NOMO-1 treated with DMSO at 0.1 percent for 48 hours (cell line): ENCODE measurements around the gene DVL1.
"Not testable (repeated sequence)": the region's sequence is repeated elsewhere in the genome, so short reads cannot be mapped to it uniquely, and the experiment has no call there.

ENCODE experiments used
- DNase-seq: peaks from one replicate; lab custom pipeline; 2025; ENCODE audit not compliant: unreplicated experiment; lab: John Stamatoyannopoulos, UW

The DVL1 gene

GRCh38 chr1:1373815-1374588, 24.8 kb upstream of the DVL1 start:
- DNase-seq, result no peak

- no peak for DNase-seq
Observed at GRCh38 chr1:1373051-1373814, 24.0 kb upstream of the DVL1 start.

GRCh38 chr1:1371746-1372711, 22.8 kb upstream of the DVL1 start:
- DNase-seq, result peak; percentile 55

- DNase-seq, result peak; percentile 88
Observed at GRCh38 chr1:1371364-1371745, 22.1 kb upstream of the DVL1 start.

- no peak for DNase-seq
Observed at GRCh38 chr1:1370771-1371300, 21.6 kb upstream of the DVL1 start.

GRCh38 chr1:1370094-1370493, 20.9 kb upstream of the DVL1 start:
- not testable (repeated sequence) for DNase-seq

GRCh38 chr1:1367315-1367714, 18.1 kb upstream of the DVL1 start:
- no peak for DNase-seq

- no peak for DNase-seq
Observed at GRCh38 chr1:1366699-1367066, 17.5 kb upstream of the DVL1 start.

- no peak for DNase-seq
Observed at GRCh38 chr1:1365875-1366698, 16.9 kb upstream of the DVL1 start.

- DNase-seq, result no peak
Observed at GRCh38 chr1:1364266-1364665, 15.0 kb upstream of the DVL1 start.

- DNase-seq, result no peak
Observed at GRCh38 chr1:1361982-1362423, 12.8 kb upstream of the DVL1 start.

GRCh38 chr1:1361233-1361981, 12.2 kb upstream of the DVL1 start:
- no peak for DNase-seq

GRCh38 chr1:1360506-1361169, 11.4 kb upstream of the DVL1 start:
- no peak for DNase-seq

GRCh38 chr1:1359664-1360468, 10.6 kb upstream of the DVL1 start:
- DNase-seq, result no peak

- no peak for DNase-seq
Observed at GRCh38 chr1:1359308-1359663, 10.1 kb upstream of the DVL1 start.

GRCh38 chr1:1358433-1359271, 9.4 kb upstream of the DVL1 start, which contains the start of gene MXRA8:
MXRA8 (minus strand) TSS chr1:1358555; CDS start chr1:1358504, 51 bp downstream.
- no peak for DNase-seq

GRCh38 chr1:1357871-1358432, 8.7 kb upstream of the DVL1 start:
- DNase-seq, result no peak
